Measurements from ENCODE around the gene ICE1.

GRCh38 chr5:5539590-5539989, 117.1 kb downstream of the ICE1 start:
- no peak for TF ChIP-seq CTCF (optimal IDR thresholded peaks at IDR 0.05 in 1 of 3, IDR thresholded peaks at IDR 0.05 in 1 of 3, conservative IDR thresholded peaks at IDR 0.05 in 1 of 3; ENCODE audit: extremely low read depth in 1 of 3, insufficient read depth in 2 of 3, low read length in 3 of 3)
- TF ChIP-seq EZH2 (IDR thresholded peaks at IDR 0.05; ENCODE audit: low read length), result no peak
